Fibroblast of villous mesenchyme (primary cell): ENCODE results near the gene FRAS1. TPM values are rescaled to one million over a fixed set of nuclear protein-coding genes. Genes with fewer than 3 reads are reported as not detected.
"Not testable (repeated sequence)": the region's sequence is repeated elsewhere in the genome, so short reads cannot be mapped to it uniquely, and the experiment has no call there.

ENCODE experiments used
- DNase-seq: peaks from one replicate; pipeline ENCODE4 v3.0.0-alpha.2; 2010; ENCODE audit warnings: low read depth
- H3K4me3 ChIP-seq: 2 replicates; pipeline ENCODE4 v1.5.1; 2011; ENCODE audit warnings: low read depth, mild to moderate bottlenecking, low read length
- total RNA-seq: library from RNA; depleted of rRNA; stranded (reverse); fragments of >200 nt; gene quantifications from 2 replicates; pipeline ENCODE4 v1.2.3, GENCODE V29; 2012
- TF ChIP-seq, protein P1 (sequence below): IDR thresholded peaks from 2 replicates; pipeline ENCODE4 v1.5.1; 2012; ENCODE audit warnings: low read depth, mild to moderate bottlenecking, low read length; ENCODE audit not compliant: insufficient read depth

The FRAS1 gene
- total RNA-seq, 1 donor: 1.3 TPM

DNA sequence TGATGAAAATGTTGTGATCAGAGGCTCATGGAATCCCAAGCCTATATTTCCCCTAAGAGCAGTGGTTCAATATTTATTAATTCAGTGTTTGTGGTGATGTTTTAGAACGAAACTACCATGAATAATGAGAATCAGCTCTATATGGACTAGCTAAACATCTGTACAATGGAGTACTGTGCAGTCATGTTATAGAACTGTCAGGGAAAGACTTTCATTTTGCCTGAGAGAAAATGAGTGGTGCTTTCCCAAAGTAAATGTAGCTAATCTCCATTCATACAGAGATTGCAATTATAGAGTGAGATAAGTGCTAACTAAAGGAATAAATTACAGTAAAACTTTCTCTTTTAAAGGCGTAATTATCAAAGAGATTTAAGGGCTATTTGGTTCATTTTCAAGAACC lies 147.1 kb downstream of the FRAS1 start:
- DNase-seq: no peak
- H3K4me3 ChIP-seq: no peak overlapping the region
- TF ChIP-seq, protein P1, sequence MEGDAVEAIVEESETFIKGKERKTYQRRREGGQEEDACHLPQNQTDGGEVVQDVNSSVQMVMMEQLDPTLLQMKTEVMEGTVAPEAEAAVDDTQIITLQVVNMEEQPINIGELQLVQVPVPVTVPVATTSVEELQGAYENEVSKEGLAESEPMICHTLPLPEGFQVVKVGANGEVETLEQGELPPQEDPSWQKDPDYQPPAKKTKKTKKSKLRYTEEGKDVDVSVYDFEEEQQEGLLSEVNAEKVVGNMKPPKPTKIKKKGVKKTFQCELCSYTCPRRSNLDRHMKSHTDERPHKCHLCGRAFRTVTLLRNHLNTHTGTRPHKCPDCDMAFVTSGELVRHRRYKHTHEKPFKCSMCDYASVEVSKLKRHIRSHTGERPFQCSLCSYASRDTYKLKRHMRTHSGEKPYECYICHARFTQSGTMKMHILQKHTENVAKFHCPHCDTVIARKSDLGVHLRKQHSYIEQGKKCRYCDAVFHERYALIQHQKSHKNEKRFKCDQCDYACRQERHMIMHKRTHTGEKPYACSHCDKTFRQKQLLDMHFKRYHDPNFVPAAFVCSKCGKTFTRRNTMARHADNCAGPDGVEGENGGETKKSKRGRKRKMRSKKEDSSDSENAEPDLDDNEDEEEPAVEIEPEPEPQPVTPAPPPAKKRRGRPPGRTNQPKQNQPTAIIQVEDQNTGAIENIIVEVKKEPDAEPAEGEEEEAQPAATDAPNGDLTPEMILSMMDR: no peak

- TF ChIP-seq, protein P1: no peak
- no peak overlapping the region for H3K4me3 ChIP-seq
- no peak for DNase-seq
These were observed 148.5 kb downstream of the FRAS1 start for GRCh38 chr4:78205591-78205990.

GRCh38 chr4:78207541-78207940 lies 150.4 kb downstream of the FRAS1 start:
- no peak for DNase-seq
- TF ChIP-seq, protein P1: no peak
- H3K4me3 ChIP-seq: no peak overlapping the region

GRCh38 chr4:78207951-78208350 lies 150.8 kb downstream of the FRAS1 start:
- TF ChIP-seq, protein P1: no peak
- H3K4me3 ChIP-seq: no peak overlapping the region
- DNase-seq: no peak

GRCh38 chr4:78208896-78209295 lies 151.8 kb downstream of the FRAS1 start:
- H3K4me3 ChIP-seq, DNase-seq: not testable (repeated sequence)

- H3K4me3 ChIP-seq: no peak overlapping the region
- TF ChIP-seq, protein P1: no peak
- no peak for DNase-seq
These were observed 153.7 kb downstream of the FRAS1 start for GRCh38 chr4:78210694-78211410.

GRCh38 chr4:78213218-78213617 lies 156.1 kb downstream of the FRAS1 start:
- DNase-seq: no peak
- TF ChIP-seq, protein P1: no peak
- H3K4me3 ChIP-seq: no peak overlapping the region
